Mesenchymal stem cell (in vitro differentiated cells and primary cell): Measurements from ENCODE around the gene MORF4L2.

Source experiments
- DNase-seq: peaks from one replicate; pipeline ENCODE4 v3.0.0-alpha.2; 2013
- H2AFZ ChIP-seq: one replicate; pipeline ENCODE4 v1.6.1; 2013; ENCODE audit warnings: low read depth, mild to moderate bottlenecking, control low read depth, inconsistent platforms, low read length, moderate library complexity
- H2AK5ac ChIP-seq: 2 replicates; pipeline ENCODE4 v1.6.1; 2013; ENCODE audit warnings: low read length, moderate library complexity, mild to moderate bottlenecking, inconsistent platforms; ENCODE audit not compliant: severe bottlenecking
- H2BK120ac ChIP-seq: one replicate; pipeline ENCODE4 v1.6.1; 2013; ENCODE audit warnings: low read depth, mild to moderate bottlenecking, inconsistent platforms, low read length, moderate library complexity
- H2BK12ac ChIP-seq, 2 experiments: one replicate each; pipeline ENCODE4 v1.6.1; 2013; ENCODE audit warnings: inconsistent platforms in 2 of 2, low read length in 2 of 2, mild to moderate bottlenecking in 2 of 2, moderate library complexity in 2 of 2, control low read depth in 1 of 2
- H2BK15ac ChIP-seq: one replicate; pipeline ENCODE4 v1.6.1; 2013; ENCODE audit warnings: mild to moderate bottlenecking, low read depth, inconsistent platforms; ENCODE audit not compliant: poor library complexity, severe bottlenecking
- H2BK5ac ChIP-seq: 2 replicates; pipeline ENCODE4 v1.6.1; 2013; ENCODE audit warnings: low read depth, mild to moderate bottlenecking, low read length, control low read depth, inconsistent platforms; ENCODE audit not compliant: poor library complexity, severe bottlenecking
- H3K14ac ChIP-seq, 2 experiments: one replicate each; pipeline ENCODE4 v1.6.1; 2013; ENCODE audit warnings: inconsistent platforms in 2 of 2, low read length in 2 of 2, control low read depth in 1 of 2, mild to moderate bottlenecking in 1 of 2, moderate library complexity in 1 of 2
- H3K18ac ChIP-seq, 2 experiments: one replicate each; pipeline ENCODE4 v1.6.1; 2013; ENCODE audit warnings: inconsistent platforms in 2 of 2, low read length in 2 of 2, control low read depth in 1 of 2, low read depth in 1 of 2, mild to moderate bottlenecking in 1 of 2
- H3K23ac ChIP-seq, 2 experiments: one replicate each; pipeline ENCODE4 v1.6.1; 2013; ENCODE audit warnings: inconsistent platforms in 2 of 2, low read length in 2 of 2, mild to moderate bottlenecking in 2 of 2, moderate library complexity in 2 of 2, control low read depth in 1 of 2
- H3K27ac ChIP-seq: 2 replicates; pipeline ENCODE4 v1.5.1; 2013; ENCODE audit warnings: mild to moderate bottlenecking, moderate library complexity, low read length, control low read depth, inconsistent platforms; ENCODE audit not compliant: poor library complexity, severe bottlenecking
- H3K27me3 ChIP-seq, 2 experiments: 2 replicates each; pipeline versions ENCODE4 v1.6.1 to v1.7.0; 2013; ENCODE audit warnings: low read length in 2 of 2, mild to moderate bottlenecking in 2 of 2, moderate library complexity in 2 of 2, control low read depth in 1 of 2, inconsistent platforms in 1 of 2; ENCODE audit not compliant: control insufficient read depth in 1 of 2, insufficient read depth in 1 of 2
- H3K36me3 ChIP-seq, 2 experiments: 2 replicates each; pipeline versions ENCODE4 v1.6.1 to v1.7.0; 2013; ENCODE audit warnings: low read length in 2 of 2, control low read depth in 1 of 2, inconsistent platforms in 1 of 2, low read depth in 1 of 2, mild to moderate bottlenecking in 1 of 2; ENCODE audit not compliant: insufficient read depth in 2 of 2, control insufficient read depth in 1 of 2
- H3K4ac ChIP-seq, 2 experiments: one replicate each; pipeline ENCODE4 v1.6.1; 2013; ENCODE audit warnings: inconsistent platforms in 2 of 2, low read length in 2 of 2, mild to moderate bottlenecking in 2 of 2, moderate library complexity in 2 of 2, control low read depth in 1 of 2, low read depth in 1 of 2
- H3K4me1 ChIP-seq: 2 replicates; pipeline ENCODE4 v1.6.1; 2013; ENCODE audit warnings: low read depth, low read length, control low read depth; ENCODE audit not compliant: control insufficient read depth, insufficient read depth
- H3K4me2 ChIP-seq: 2 replicates; pipeline ENCODE4 v1.6.1; 2013; ENCODE audit warnings: low read length, mild to moderate bottlenecking, inconsistent platforms; ENCODE audit not compliant: poor library complexity, severe bottlenecking
- H3K4me3 ChIP-seq, 2 experiments: 2 replicates each; pipeline versions ENCODE4 v1.5.1 to v1.7.0; 2013; ENCODE audit warnings: low read length in 2 of 2, mild to moderate bottlenecking in 2 of 2, control low read depth in 1 of 2, low read depth in 1 of 2; ENCODE audit not compliant: insufficient read depth in 1 of 2
- H3K79me1 ChIP-seq: replicated peaks from 2 replicates; pipeline ENCODE4 v1.6.1; 2013; ENCODE audit warnings: mild to moderate bottlenecking, control low read depth, low read length, inconsistent platforms; ENCODE audit not compliant: poor library complexity, severe bottlenecking
- H3K9ac ChIP-seq: 2 replicates; pipeline ENCODE4 v1.7.0; 2013; ENCODE audit warnings: mild to moderate bottlenecking, low read length, moderate library complexity
- H3K9me3 ChIP-seq: 2 replicates; pipeline ENCODE4 v1.7.0; 2013; ENCODE audit warnings: mild to moderate bottlenecking, low read length; ENCODE audit not compliant: control insufficient read depth
- H4K8ac ChIP-seq: one replicate; pipeline ENCODE4 v1.6.1; 2013; ENCODE audit warnings: inconsistent platforms, mild to moderate bottlenecking, low read length, moderate library complexity
- H4K91ac ChIP-seq: one replicate; pipeline ENCODE4 v1.6.1; 2013; ENCODE audit warnings: mild to moderate bottlenecking, low read length, inconsistent platforms
- WGBS: methylation state at CpG from one replicate; pipeline ENCODE4 v1.1.7; 2013; ENCODE audit warnings: mixed read lengths; 5-methylcytosine and 5-hydroxymethylcytosine counted together

MORF4L2 gene

DNA sequence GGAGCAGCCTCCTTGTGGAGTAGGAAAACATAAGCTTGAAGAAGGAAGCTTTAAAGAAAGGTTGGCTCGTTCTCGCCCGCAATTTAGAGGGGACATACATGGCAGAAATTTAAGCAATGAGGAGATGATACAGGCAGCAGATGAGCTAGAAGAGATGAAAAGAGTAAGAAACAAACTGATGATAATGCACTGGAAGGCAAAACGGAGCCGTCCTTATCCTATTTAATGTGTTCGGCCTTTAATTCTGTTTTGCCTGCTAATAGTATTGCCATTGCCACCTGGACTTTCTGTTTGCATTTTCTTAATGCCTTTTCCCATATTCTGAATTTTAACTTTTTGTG, 56.4 kb downstream of the MORF4L2 start:
- peak overlapping the region; percentile 94 for H3K27ac ChIP-seq
- no peaks in the 10 kb centered on the region for H3K79me1 ChIP-seq
- peak overlapping the region; percentile 86 for H3K9ac ChIP-seq
- no peak overlapping the region for H2AFZ ChIP-seq
- H3K9me3 ChIP-seq = no peaks in the 10 kb centered on the region
- no peak overlapping the region for H2BK15ac ChIP-seq
- peak overlapping the region in 1 of 2 experiments; percentile 81 for H3K4me3 ChIP-seq
- WGBS = 34% methylated on average over 6 of the region's 6 CpGs
- DNase-seq = no peak
- no peak overlapping the region for H2BK5ac ChIP-seq
- H3K4me2 ChIP-seq = peak overlapping the region; percentile 75
- H3K36me3 ChIP-seq = no peaks in the 10 kb centered on the region
- no peaks in the 10 kb centered on the region for H3K4me1 ChIP-seq
- no peak overlapping the region for H2BK12ac ChIP-seq
- no peak overlapping the region for H2AK5ac ChIP-seq
- no peak overlapping the region for H3K23ac ChIP-seq
- H3K4ac ChIP-seq = no peak overlapping the region
- no peak overlapping the region for H3K18ac ChIP-seq
- H3K14ac ChIP-seq = no peak overlapping the region
- no peak overlapping the region for H2BK120ac ChIP-seq
- H4K8ac ChIP-seq = no peak overlapping the region
- peaks cover 0 to 15% of the 10 kb centered on the region in 2 experiments for H3K27me3 ChIP-seq
- no peak overlapping the region for H4K91ac ChIP-seq

DNA sequence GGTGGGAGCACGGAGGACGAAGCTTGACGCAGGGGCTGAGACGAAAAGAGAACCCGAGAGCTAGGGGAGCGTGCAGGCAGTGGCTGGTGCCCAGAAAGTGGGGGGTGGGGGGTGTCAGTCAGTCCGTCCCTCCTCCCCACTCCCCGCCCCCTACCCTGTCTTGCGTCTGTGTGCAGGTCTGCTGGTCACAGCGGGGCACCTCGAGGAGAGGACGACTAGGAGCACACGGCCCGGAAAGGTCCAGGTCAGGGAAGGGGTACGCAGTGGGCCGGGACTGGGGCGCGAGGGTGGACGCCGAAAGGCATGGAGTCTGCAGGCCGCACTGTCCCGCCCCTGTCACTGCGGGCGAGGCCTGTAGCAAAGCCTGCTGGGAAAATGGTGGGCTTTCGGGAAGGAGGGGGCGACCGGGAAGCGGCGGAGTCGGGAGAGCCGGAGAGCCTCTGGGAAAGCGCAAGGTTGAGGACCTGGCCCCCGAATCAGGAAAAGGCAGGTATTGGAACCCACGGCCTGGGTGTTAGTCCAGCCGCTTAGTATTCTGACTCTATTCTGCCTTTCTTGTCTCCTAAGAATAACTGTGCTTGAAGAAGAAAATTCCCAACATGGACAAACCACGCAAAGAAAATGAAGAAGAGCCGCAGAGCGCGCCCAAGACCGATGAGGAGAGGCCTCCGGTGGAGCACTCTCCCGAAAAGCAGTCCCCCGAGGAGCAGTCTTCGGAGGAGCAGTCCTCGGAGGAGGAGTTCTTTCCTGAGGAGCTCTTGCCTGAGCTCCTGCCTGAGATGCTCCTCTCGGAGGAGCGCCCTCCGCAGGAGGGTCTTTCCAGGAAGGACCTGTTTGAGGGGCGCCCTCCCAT, 57.0 kb downstream of the MORF4L2 start:
- Histone ChIP-seq H3K27ac (peak overlapping the region; percentile 94), H2BK5ac (peak overlapping the region; percentile 83), H2AFZ (no peak overlapping the region), H3K4me2 (peak overlapping the region; percentile 75), H3K18ac (peak overlapping the region; percentile 37 to 70), H3K9ac (peak overlapping the region; percentile 86), H3K79me1 (no peaks in the 10 kb centered on the region), H4K91ac (peak overlapping the region; percentile 18), H3K4me1 (peaks cover under 1% of the 10 kb centered on the region), H2BK12ac (no peak overlapping the region), H3K4me3 (peak overlapping the region; percentile 76 to 81), H3K4ac (peak overlapping the region in 1 of 2 experiments; percentile 69), H3K27me3 (peaks cover 0 to 15% of the 10 kb centered on the region in 2 experiments), H3K36me3 (no peaks in the 10 kb centered on the region), H2BK15ac (peak overlapping the region; percentile 69), H3K9me3 (no peaks in the 10 kb centered on the region), H2AK5ac (no peak overlapping the region), H3K14ac (peak overlapping the region in 1 of 2 experiments; percentile 96), H3K23ac (no peak overlapping the region), H2BK120ac (peak overlapping the region; percentile 61), H4K8ac (peak overlapping the region; percentile 81)
- 0% methylated on average over 37 of the region's 49 CpGs for WGBS
- DNase-seq = peak; percentile 76

DNA sequence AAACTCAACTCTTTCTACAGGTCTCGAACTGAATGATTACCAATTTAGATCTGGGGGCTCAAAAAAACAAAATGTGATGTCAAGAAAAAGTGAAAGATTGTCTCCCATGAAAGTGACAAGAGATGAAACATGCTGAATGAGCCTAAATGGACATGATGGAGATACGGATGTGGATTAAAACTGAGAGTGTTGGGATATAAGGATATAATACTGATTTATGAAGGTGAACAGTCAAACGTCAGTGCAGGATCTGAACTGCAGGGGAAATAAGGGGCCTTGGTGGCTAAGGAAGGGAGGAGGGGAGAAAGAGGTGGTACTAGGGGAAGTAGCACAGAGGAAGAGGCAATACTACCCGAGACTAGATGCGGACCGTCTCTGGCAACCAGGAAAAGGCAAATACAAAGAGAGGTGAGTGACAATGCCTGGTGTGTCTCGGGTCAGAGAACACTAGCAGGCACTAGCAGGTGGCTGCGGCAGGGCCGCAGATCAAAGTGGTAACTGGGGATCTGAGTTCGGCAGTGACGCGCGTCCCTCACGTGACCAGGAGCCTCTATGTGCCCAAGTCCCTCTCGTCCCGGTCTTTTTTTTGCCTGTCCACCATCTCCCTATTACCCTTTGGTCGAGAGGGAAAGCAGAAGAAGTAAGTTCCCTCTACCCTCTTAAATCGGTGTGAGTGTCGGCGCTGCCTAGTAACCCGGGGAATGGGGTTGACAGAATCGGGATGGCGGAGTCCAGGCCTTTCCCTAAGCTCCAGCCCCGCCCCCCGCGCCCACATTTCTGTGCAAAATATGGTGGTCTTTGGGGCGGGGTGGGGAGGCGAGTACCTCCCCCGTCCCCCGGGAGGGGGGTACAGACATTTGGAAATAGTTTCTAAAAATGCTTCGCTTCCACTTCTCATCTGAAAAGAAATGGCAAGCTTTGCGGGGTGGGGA, 57.8 kb downstream of the MORF4L2 start, which contains the start of gene TCEAL1:
TSS of gene TCEAL1 (plus strand) at position 590 of the 932 bp plus-strand sequence. CDS start 942 bp downstream, outside the sequence.
- peak within 1 kb of the TSS; percentile 86 for H3K9ac ChIP-seq
- H2BK12ac ChIP-seq = no peak within 1 kb of the TSS
- peak within 1 kb of the TSS; percentile 70 to 73 for H3K18ac ChIP-seq
- H3K14ac ChIP-seq = peak within 1 kb of the TSS in 1 of 2 experiments; percentile 96
- peak within 1 kb of the TSS; percentile 61 for H2BK120ac ChIP-seq
- no peaks in the 10 kb centered on the region for H3K9me3 ChIP-seq
- H2BK15ac ChIP-seq = peak within 1 kb of the TSS; percentile 69
- peak within 1 kb of the TSS; percentile 75 for H3K4me2 ChIP-seq
- peak within 1 kb of the TSS; percentile 83 for H2BK5ac ChIP-seq
- 6% methylated on average over 16 of the region's 32 CpGs for WGBS
- H3K4me1 ChIP-seq = peaks cover 5% of the 10 kb centered on the region
- DNase-seq = peak; percentile 63
- H3K27me3 ChIP-seq = peaks cover 0 to 15% of the 10 kb centered on the region in 2 experiments
- peak within 1 kb of the TSS in 1 of 2 experiments; percentile 69 for H3K4ac ChIP-seq
- no peak within 1 kb of the TSS for H2AK5ac ChIP-seq
- peak within 1 kb of the TSS; percentile 18 for H4K91ac ChIP-seq
- H4K8ac ChIP-seq = peak within 1 kb of the TSS; percentile 81
- no peak within 1 kb of the TSS for H2AFZ ChIP-seq
- H3K4me3 ChIP-seq = peak within 1 kb of the TSS; percentile 76 to 81
- H3K23ac ChIP-seq = no peak within 1 kb of the TSS
- H3K79me1 ChIP-seq = no peaks in the 10 kb centered on the region
- H3K27ac ChIP-seq = peak within 1 kb of the TSS; percentile 94
- H3K36me3 ChIP-seq = no peaks in the 10 kb centered on the region
